Kidney (tissue), 14 donors: Measurements from ENCODE around the gene PRDM15. TPM values are rescaled to one million over a fixed set of nuclear protein-coding genes. Genes with fewer than 3 reads are reported as not detected.

Experiments
- DNase-seq, 5 donors: peaks; one replicate each; pipeline ENCODE4 v3.0.0-alpha.2; 2013 to 2020
- FAIRE-seq: peaks from 2 replicates; lab custom pipeline; 2012; peaks lifted over from hg19 to GRCh38; lab: Jason Lieb, UNC
- H3K27ac ChIP-seq, 2 donors: one replicate each; pipeline ENCODE4 v1.7.0; 2013; ENCODE audit warnings: low read depth in 2 of 2, low read length in 2 of 2, inconsistent platforms in 1 of 2
- H3K27me3 ChIP-seq: one replicate; pipeline ENCODE4 v1.7.1; 2013; ENCODE audit warnings: low read length, inconsistent platforms; ENCODE audit not compliant: control insufficient read depth, insufficient read depth
- H3K36me3 ChIP-seq, 3 donors: one replicate each; pipeline versions ENCODE4 v1.7.0 to v1.7.1; 2013; ENCODE audit warnings: low read length in 3 of 3, control low read depth in 1 of 3, inconsistent platforms in 1 of 3; ENCODE audit not compliant: insufficient read depth in 3 of 3, control insufficient read depth in 2 of 3
- H3K4me1 ChIP-seq, 3 donors: one replicate each; pipeline versions ENCODE4 v1.7.0 to v1.7.1; 2013; ENCODE audit warnings: low read length in 3 of 3, inconsistent platforms in 1 of 3, low read depth in 1 of 3; ENCODE audit not compliant: control insufficient read depth in 2 of 3, insufficient read depth in 2 of 3
- H3K4me3 ChIP-seq, 3 donors: one replicate each; pipeline versions ENCODE4 v1.7.0 to v1.8.1; 2013; ENCODE audit warnings: low read length in 3 of 3, control low read depth in 1 of 3, inconsistent platforms in 1 of 3
- H3K9ac ChIP-seq, 3 donors: one replicate each; pipeline versions ENCODE4 v1.7.0 to v1.7.1; 2013; ENCODE audit warnings: low read length in 3 of 3, control low read depth in 1 of 3, inconsistent platforms in 1 of 3
- H3K9me3 ChIP-seq, 3 donors: one replicate each; pipeline versions ENCODE4 v1.7.0 to v1.7.1; 2013; ENCODE audit warnings: low read length in 3 of 3, control low read depth in 1 of 3, inconsistent platforms in 1 of 3; ENCODE audit not compliant: control insufficient read depth in 2 of 3, insufficient read depth in 1 of 3
- CTCF ChIP-seq: IDR thresholded peaks from 3 replicates; pipeline ENCODE4 v1.5.1; 2012; ENCODE audit warnings: mild to moderate bottlenecking, moderate library complexity, borderline replicate concordance; ENCODE audit not compliant: insufficient read depth; ENCODE audit errors: extremely low read depth
- intact Hi-C: fragments of 100-400 bp; cut with DNase I; formaldehyde crosslinking; loops from one replicate; pipeline ENCODE4 v1.11.1; 2022
- polyA plus RNA-seq: library from polyadenylated mRNA; stranded (reverse); fragments of 350-450 nt; fragmentation: Illumina TruSeq; extraction: RNeasy Lipid Tissue Mini Kit (QIAGEN cat#74804); gene quantifications from one replicate; pipeline ENCODE4 v1.2.3, GENCODE V29; 2014; ENCODE audit warnings: low read depth, low replicate concordance; ENCODE audit not compliant: insufficient read depth
- total RNA-seq: library from RNA; stranded (reverse); fragmentation: NEBNext Ultra II Directional; extraction: Animal tissue kit (Norgen Biotek cat#: 25700); gene quantifications from one replicate; pipeline ENCODE4 v1.2.1, GENCODE V29; 2021
- donor health status: control.
- donor health status: control.
- donor health status: control.
- donor health status: control.
- donor health status: control.
- donor health status: DM: yes; HTN: yes; CAD: no.
- donor health status: Normal renal cell carcinoma (clear cell type).

Gene PRDM15
- total and polyA plus RNA-seq, 2 donors from 2014 or later = 1.3 to 8.4 TPM

GRCh38 chr21:41848958-41849580 is 30.1 kb downstream of the PRDM15 start:
- intact Hi-C loops = no loop called here
- no peak overlapping the region for H3K27ac ChIP-seq

GRCh38 chr21:41848533-41848932 is 30.6 kb downstream of the PRDM15 start:
- no peak overlapping the region for H3K9ac ChIP-seq
- no peaks in the 10 kb centered on the region for H3K27me3 ChIP-seq
- H3K9me3 ChIP-seq = no peaks in the 10 kb centered on the region
- DNase-seq = no peak
- intact Hi-C loops = no loop called here
- H3K36me3 ChIP-seq = no peaks in the 10 kb centered on the region
- no peak for TF ChIP-seq CTCF
- H3K4me3 ChIP-seq = no peak overlapping the region
- H3K4me1 ChIP-seq = no peaks in the 10 kb centered on the region
- H3K27ac ChIP-seq = no peak overlapping the region
- FAIRE-seq = no peak

More at GRCh38 chr21:41848958-41849580, 30.1 kb downstream of the PRDM15 start:
- Histone ChIP-seq H3K9ac (no peak overlapping the region), H3K36me3 (peaks cover 0 to 4% (median 2%) of the 10 kb centered on the region in 3 donors), H3K9me3 (no peaks in the 10 kb centered on the region), H3K4me3 (no peak overlapping the region), H3K4me1 (no peaks in the 10 kb centered on the region), H3K27me3 (no peaks in the 10 kb centered on the region)
- TF ChIP-seq CTCF = no peak
- DNase-seq (no peak), FAIRE-seq (no peak)

GRCh38 chr21:41847066-41847804 is 31.9 kb downstream of the PRDM15 start:
- H3K27ac ChIP-seq = no peak overlapping the region
- H3K9ac ChIP-seq = no peak overlapping the region
- no peaks in the 10 kb centered on the region for H3K36me3 ChIP-seq
- intact Hi-C loops = no loop called here
- H3K4me1 ChIP-seq = no peaks in the 10 kb centered on the region
- TF ChIP-seq CTCF = no peak
- peak in 2 of 5 donors; percentile 18 to 33 for DNase-seq
- no peak for FAIRE-seq
- H3K9me3 ChIP-seq = no peaks in the 10 kb centered on the region
- no peak overlapping the region for H3K4me3 ChIP-seq
- H3K27me3 ChIP-seq = no peaks in the 10 kb centered on the region
